Uterus (tissue), 4 donors: ENCODE data around the gene TSTD2. TPM values are rescaled to one million over a fixed set of nuclear protein-coding genes. Genes with fewer than 3 reads are reported as not detected.
A peak's percentile ranks its signal among the peaks of the same experiment; 100 is the strongest.

ENCODE experiments used
- DNase-seq, 2 donors: peaks; one replicate each; pipeline ENCODE4 v3.0.0-alpha.2; 2019 to 2020
- H3K27ac ChIP-seq, 2 donors: fragments of 200-600 bp; sonication (generic); 1 replicate in 1 of 2; 2 replicates in 1 of 2; pipeline ENCODE4 v1.5.1; 2016 to 2018
- H3K27me3 ChIP-seq, 2 donors: fragments of 200-600 bp; sonication (generic); one replicate each; pipeline ENCODE4 v1.5.1; 2018 to 2019; ENCODE audit warnings: control low read depth in 1 of 2
- H3K36me3 ChIP-seq, 2 donors: fragments of 200-600 bp; sonication (generic); one replicate each; pipeline ENCODE4 v1.5.1; 2019; ENCODE audit warnings: control low read depth in 1 of 2
- H3K4me1 ChIP-seq, 2 donors: fragments of 200-600 bp; sonication (generic); one replicate each; pipeline ENCODE4 v1.5.1; 2018 to 2019; ENCODE audit warnings: control low read depth in 1 of 2
- H3K4me3 ChIP-seq, 2 donors: fragments of 200-600 bp; sonication (generic); 1 replicate in 1 of 2; 2 replicates in 1 of 2; pipeline ENCODE4 v1.5.1; 2018 to 2019; ENCODE audit warnings: mild to moderate bottlenecking in 1 of 2
- H3K9me3 ChIP-seq, 2 donors: fragments of 200-600 bp; sonication (generic); one replicate each; pipeline ENCODE4 v1.5.1; 2019; ENCODE audit warnings: control low read depth in 1 of 2
- CTCF ChIP-seq, 4 experiments: fragments of 200-600 bp in 2 of 4; fragments of 450-650 bp in 2 of 4; sonication (generic) in 2 of 4; IDR thresholded peaks; one replicate each; pipeline ENCODE4 v1.5.1; 2016 to 2019; ENCODE audit warnings: antibody characterized with exemption in 4 of 4, mild to moderate bottlenecking in 2 of 4, moderate library complexity in 1 of 4
- POLR2A ChIP-seq, 2 donors: fragments of 450-650 bp; IDR thresholded peaks; one replicate each; pipeline ENCODE4 v1.6.1; 2016; ENCODE audit warnings: antibody characterized with exemption in 2 of 2, mild to moderate bottlenecking in 1 of 2, moderate library complexity in 1 of 2
- intact Hi-C: fragments of 100-400 bp; cut with DNase I; formaldehyde crosslinking; loops from one replicate; pipeline ENCODE4 v1.15.1; 2023; ENCODE audit warnings: low total_unique reads
- total RNA-seq, 4 donors: library from RNA; depleted of rRNA in 3 of 4; stranded (reverse); fragments of >200 nt in 3 of 4; gene quantifications; one replicate each; pipeline versions ENCODE4 v1.1.0 to v1.2.4, GENCODE V29; 2014 to 2023
- donor health status: DM: yes; HTN: yes; CAD: no.

Gene TSTD2
- total RNA-seq: 10 to 100 TPM in 3 of 4 donors, 1 to 10 TPM in 1; 9.0 to 35.8 (median 28.2) TPM

GRCh38 chr9:97632985-97633858, at the start of gene TSTD2, which contains the start of gene NCBP1:
TSS of gene TSTD2 (minus strand) at chr9:97633368. CDS start at chr9:97627562, 5,806 bp downstream.
TSS of gene NCBP1 (plus strand) at chr9:97633821. CDS start at chr9:97633882, 61 bp downstream.
- peak; percentile 65 to 68 for TF ChIP-seq POLR2A (IDR thresholded peaks at IDR 0.05)
- TF ChIP-seq CTCF (IDR thresholded peaks at IDR 0.05): peak in 1 of 4 experiments; percentile 7
- Histone ChIP-seq H3K27me3 (no peaks in the 10 kb centered on the region), H3K36me3 (no peaks in the 10 kb centered on the region), H3K9me3 (no peaks in the 10 kb centered on the region), H3K4me1 (peaks cover 7% of the 10 kb centered on the region in 2 donors), H3K4me3 (peak within 1 kb of the TSS; percentile 87 to 99), H3K27ac (peak within 1 kb of the TSS; percentile 96 to 99)
- intact Hi-C loops: no loop called here
- DNase-seq: peak; percentile 97

DNA sequence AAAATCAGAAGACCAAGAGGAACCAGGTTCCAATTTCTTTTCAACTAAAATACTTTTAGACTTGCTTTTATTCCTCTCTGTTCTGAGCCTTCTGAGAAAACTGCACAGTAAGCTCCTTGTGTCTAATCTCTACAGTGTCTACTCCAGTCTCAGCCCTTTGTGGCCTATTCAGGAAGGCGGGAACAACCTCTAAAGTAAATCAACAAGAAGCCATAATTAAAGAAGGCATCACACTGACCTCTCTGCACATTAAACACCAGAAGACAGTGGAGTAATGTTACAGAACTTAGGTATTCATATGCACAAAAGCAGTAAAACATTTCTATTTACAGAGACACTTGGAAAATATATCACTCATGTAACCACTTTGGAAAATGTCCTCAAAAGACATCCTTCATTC, 49.1 kb upstream of the TSTD2 start:
- Histone ChIP-seq H3K36me3 (no peaks in the 10 kb centered on the region), H3K9me3 (no peaks in the 10 kb centered on the region), H3K27me3 (no peaks in the 10 kb centered on the region), H3K4me3 (no peak overlapping the region), H3K27ac (no peak overlapping the region), H3K4me1 (no peaks in the 10 kb centered on the region)
- TF ChIP-seq CTCF (IDR thresholded peaks at IDR 0.05) (no peak), POLR2A (IDR thresholded peaks at IDR 0.05) (no peak)
- DNase-seq: no peak
- intact Hi-C loops: no loop called here

DNA sequence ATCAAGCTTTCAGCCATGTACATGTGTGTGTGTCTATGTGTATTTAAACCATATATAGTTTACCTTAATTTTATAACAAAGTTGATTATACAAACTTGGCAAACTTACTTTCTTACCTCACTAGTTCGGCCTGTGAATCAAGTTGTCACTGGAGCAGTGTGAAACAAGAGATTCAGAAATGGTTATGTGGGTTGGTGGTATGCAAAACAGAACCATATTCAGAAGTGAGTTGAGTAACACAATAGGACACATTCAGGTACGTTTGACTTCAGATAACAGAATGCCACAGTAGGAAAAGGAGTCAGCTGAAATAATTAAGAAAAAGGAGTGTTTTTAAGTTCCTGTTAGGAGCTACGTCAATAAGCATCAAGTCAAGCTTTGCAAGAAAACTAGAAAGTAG, 42.5 kb upstream of the TSTD2 start:
- H3K4me1 ChIP-seq: no peaks in the 10 kb centered on the region
- TF ChIP-seq CTCF (IDR thresholded peaks at IDR 0.05) (no peak), POLR2A (IDR thresholded peaks at IDR 0.05) (no peak)
- DNase-seq: no peak
- no peak overlapping the region for H3K27ac ChIP-seq
- intact Hi-C loops: no loop called here
- H3K4me3 ChIP-seq: no peak overlapping the region
- no peaks in the 10 kb centered on the region for H3K9me3 ChIP-seq
- H3K27me3 ChIP-seq: no peaks in the 10 kb centered on the region
- H3K36me3 ChIP-seq: no peaks in the 10 kb centered on the region

GRCh38 chr9:97673922-97674321, 40.8 kb upstream of the TSTD2 start:
- TF ChIP-seq CTCF (IDR thresholded peaks at IDR 0.05) (no peak), POLR2A (IDR thresholded peaks at IDR 0.05) (no peak)
- intact Hi-C loops: no loop called here
- Histone ChIP-seq H3K9me3 (no peaks in the 10 kb centered on the region), H3K27ac (no peak overlapping the region), H3K27me3 (no peaks in the 10 kb centered on the region), H3K4me3 (no peak overlapping the region), H3K36me3 (no peaks in the 10 kb centered on the region), H3K4me1 (no peaks in the 10 kb centered on the region)
- no peak for DNase-seq

GRCh38 chr9:97672403-97672802, 39.2 kb upstream of the TSTD2 start:
- Histone ChIP-seq H3K27ac (no peak overlapping the region), H3K36me3 (no peaks in the 10 kb centered on the region), H3K4me1 (no peaks in the 10 kb centered on the region), H3K9me3 (no peaks in the 10 kb centered on the region), H3K4me3 (no peak overlapping the region), H3K27me3 (no peaks in the 10 kb centered on the region)
- TF ChIP-seq CTCF (IDR thresholded peaks at IDR 0.05): no peak
- TF ChIP-seq POLR2A (IDR thresholded peaks at IDR 0.05): no peak
- no peak for DNase-seq
- intact Hi-C loops: no loop called here
